Activated gamma-delta T cell treated with Interleukin-2 at 50 U/mL for 16 hours (primary cell): Measurements from ENCODE around the gene CTSW.

Experiments
- DNase-seq: peaks from one replicate; pipeline ENCODE4 v3.0.0-alpha.2; 2020

CTSW gene

GRCh38 chr11:65932558-65932919 lies 52.9 kb downstream of the CTSW start:
- DNase-seq = no peak
